A673 (cell line): ENCODE results near the gene RAB8B.

Experiments
- CTCF ChIP-seq: fragments of 300-800, 200-600 bp; sonication (generic); conservative IDR thresholded peaks from 2 replicates; pipeline ENCODE4 v1.5.1; 2017; ENCODE audit warnings: low read depth, mild to moderate bottlenecking, antibody characterized with exemption, low read length, moderate library complexity, mixed read lengths
- EZH2 ChIP-seq: fragments of 200-600 bp; sonication (generic); IDR thresholded peaks from 2 replicates; pipeline ENCODE4 v1.6.1; 2017; ENCODE audit warnings: borderline replicate concordance, low read depth, mild to moderate bottlenecking, mixed read lengths, antibody characterized with exemption, low read length; ENCODE audit not compliant: poor library complexity, severe bottlenecking

GRCh38 chr15:63277038-63277892, 87.9 kb downstream of the RAB8B start, which contains the start of gene APH1B:
- TF ChIP-seq CTCF (no peak), EZH2 (no peak)
